GM10266 (cell line): Measurements from ENCODE around the gene PRKCB.
"Not testable (repeated sequence)": the region's sequence is repeated elsewhere in the genome, so short reads cannot be mapped to it uniquely, and the experiment has no call there.

ENCODE experiments used
- DNase-seq: peaks from one replicate; pipeline ENCODE4 v3.0.0; 2012; ENCODE audit errors: extremely low spot score
- TF ChIP-seq, protein P1 (sequence below): IDR thresholded peaks from 2 replicates; pipeline ENCODE4 v1.5.1; 2012; ENCODE audit warnings: mild to moderate bottlenecking, low read depth; ENCODE audit not compliant: control insufficient read depth, insufficient read depth; ENCODE audit errors: missing control alignments

The PRKCB gene

DNA sequence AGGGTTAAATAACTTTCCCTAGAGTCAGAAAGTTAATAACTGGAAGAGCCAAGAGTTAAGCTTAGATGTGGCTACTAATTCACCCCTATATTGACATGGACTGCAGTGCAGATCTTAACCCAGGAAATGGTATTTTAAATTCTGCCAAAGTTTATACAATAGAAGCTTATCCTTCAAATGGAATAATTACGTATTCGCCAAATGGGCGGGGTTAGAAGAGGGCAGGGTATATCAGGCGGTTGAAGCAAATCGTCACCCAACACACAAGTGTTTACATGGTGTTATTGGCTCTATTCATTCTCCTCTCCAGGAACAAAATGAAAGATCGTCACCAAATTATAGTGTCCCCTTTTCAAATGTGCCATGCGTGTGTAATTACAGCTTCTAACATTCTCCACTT lies 182.7 kb downstream of the PRKCB start:
- DNase-seq: no peak
- TF ChIP-seq, protein P1, sequence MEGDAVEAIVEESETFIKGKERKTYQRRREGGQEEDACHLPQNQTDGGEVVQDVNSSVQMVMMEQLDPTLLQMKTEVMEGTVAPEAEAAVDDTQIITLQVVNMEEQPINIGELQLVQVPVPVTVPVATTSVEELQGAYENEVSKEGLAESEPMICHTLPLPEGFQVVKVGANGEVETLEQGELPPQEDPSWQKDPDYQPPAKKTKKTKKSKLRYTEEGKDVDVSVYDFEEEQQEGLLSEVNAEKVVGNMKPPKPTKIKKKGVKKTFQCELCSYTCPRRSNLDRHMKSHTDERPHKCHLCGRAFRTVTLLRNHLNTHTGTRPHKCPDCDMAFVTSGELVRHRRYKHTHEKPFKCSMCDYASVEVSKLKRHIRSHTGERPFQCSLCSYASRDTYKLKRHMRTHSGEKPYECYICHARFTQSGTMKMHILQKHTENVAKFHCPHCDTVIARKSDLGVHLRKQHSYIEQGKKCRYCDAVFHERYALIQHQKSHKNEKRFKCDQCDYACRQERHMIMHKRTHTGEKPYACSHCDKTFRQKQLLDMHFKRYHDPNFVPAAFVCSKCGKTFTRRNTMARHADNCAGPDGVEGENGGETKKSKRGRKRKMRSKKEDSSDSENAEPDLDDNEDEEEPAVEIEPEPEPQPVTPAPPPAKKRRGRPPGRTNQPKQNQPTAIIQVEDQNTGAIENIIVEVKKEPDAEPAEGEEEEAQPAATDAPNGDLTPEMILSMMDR: no peak

- TF ChIP-seq, protein P1: no peak
- DNase-seq: no peak
These were observed 187.0 kb downstream of the PRKCB start for GRCh38 chr16:24022797-24023196.

- no peak for DNase-seq
- TF ChIP-seq, protein P1: no peak
These were observed 187.8 kb downstream of the PRKCB start for GRCh38 chr16:24023621-24024020.

DNA sequence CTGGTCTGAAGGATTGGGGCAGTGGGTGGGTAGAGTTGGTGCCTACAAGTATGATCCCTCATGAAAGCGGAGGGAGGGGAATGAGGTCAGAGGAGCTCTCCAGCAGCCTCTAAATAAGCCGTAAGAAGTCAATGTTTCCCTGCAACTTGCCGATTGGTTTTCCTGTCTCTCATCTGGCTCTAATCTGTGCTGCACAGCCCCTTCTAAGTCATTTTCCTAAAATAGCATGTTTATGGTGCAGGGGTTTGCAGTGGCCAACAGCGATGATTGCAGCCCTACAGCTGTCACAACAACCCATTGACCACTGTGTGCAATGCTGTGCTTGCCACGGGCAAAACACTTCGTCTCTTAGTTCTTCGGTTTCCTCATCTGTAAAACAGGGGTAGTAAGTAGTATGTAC lies 189.2 kb downstream of the PRKCB start:
- DNase-seq: no peak
- TF ChIP-seq, protein P1: no peak

DNA sequence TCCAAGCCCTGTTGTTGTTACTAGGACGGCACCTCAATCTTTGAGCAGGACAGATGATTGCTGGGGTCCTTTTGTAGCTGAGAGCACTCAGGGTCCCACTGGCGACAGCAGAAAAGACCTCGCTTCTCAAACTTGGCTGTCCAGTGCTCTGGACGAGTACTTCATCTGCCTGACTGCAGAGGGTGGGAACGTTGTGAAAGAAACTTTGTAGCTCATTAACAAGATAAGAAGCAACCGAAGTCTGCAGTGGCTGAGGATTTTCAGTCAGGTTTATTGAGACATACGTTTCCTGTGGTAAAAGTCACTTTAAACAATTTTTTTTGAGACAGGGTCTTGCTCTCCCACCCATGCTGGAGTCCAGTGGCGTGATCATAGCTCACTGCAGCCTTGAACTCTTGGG lies 191.7 kb downstream of the PRKCB start:
- no peak for DNase-seq
- TF ChIP-seq, protein P1: no peak

- DNase-seq: not testable (repeated sequence)
These were observed 194.1 kb downstream of the PRKCB start for GRCh38 chr16:24029841-24030240.

GRCh38 chr16:24035127-24035842 lies 199.5 kb downstream of the PRKCB start:
- TF ChIP-seq, protein P1: no peak
- no peak for DNase-seq
